ENCODE measurements around the gene MAP4K4.

GRCh38 chr2:101887328-101887727, 189.8 kb downstream of the MAP4K4 start:
- TF ChIP-seq POLR2AphosphoS5 (IDR thresholded peaks at IDR 0.05) (no peak), CTCF (IDR thresholded peaks at IDR 0.05) (no peak), POLR2A (IDR thresholded peaks at IDR 0.05) (no peak)

Measured in suprapubic skin (tissue), 4 donors.